Measurements from ENCODE around the gene HHIPL1.

Gene HHIPL1

GRCh38 chr14:99611646-99612045 is 33.3 kb upstream of the HHIPL1 start:
- FAIRE-seq (no peak), DNase-seq (ENCODE audit: insufficient read length, low spot score) (no peak)
- TF ChIP-seq CTCF (IDR thresholded peaks at IDR 0.05; ENCODE audit: insufficient read depth, missing control alignments), result no peak

- FAIRE-seq, result no peak
- DNase-seq (ENCODE audit: insufficient read length, low spot score), result no peak
- TF ChIP-seq CTCF (IDR thresholded peaks at IDR 0.05; ENCODE audit: insufficient read depth, missing control alignments), result no peak
Observed at GRCh38 chr14:99612071-99612737, 32.7 kb upstream of the HHIPL1 start.

GRCh38 chr14:99612738-99613330 is 32.1 kb upstream of the HHIPL1 start:
- DNase-seq (ENCODE audit: insufficient read length, low spot score) (no peak), FAIRE-seq (no peak)
- TF ChIP-seq CTCF (IDR thresholded peaks at IDR 0.05; ENCODE audit: insufficient read depth, missing control alignments), result no peak

- FAIRE-seq (no peak), DNase-seq (ENCODE audit: insufficient read length, low spot score) (no peak)
- no peak for TF ChIP-seq CTCF (IDR thresholded peaks at IDR 0.05; ENCODE audit: insufficient read depth, missing control alignments)
Observed at GRCh38 chr14:99615497-99616157, 29.3 kb upstream of the HHIPL1 start.

GRCh38 chr14:99616832-99617800 is 27.8 kb upstream of the HHIPL1 start:
- TF ChIP-seq CTCF (IDR thresholded peaks at IDR 0.05; ENCODE audit: insufficient read depth, missing control alignments), result no peak
- DNase-seq (ENCODE audit: insufficient read length, low spot score), result no peak
- FAIRE-seq, result peak; percentile 88

- DNase-seq (ENCODE audit: insufficient read length, low spot score) (no peak), FAIRE-seq (no peak)
- TF ChIP-seq CTCF (IDR thresholded peaks at IDR 0.05; ENCODE audit: insufficient read depth, missing control alignments), result no peak
Observed at GRCh38 chr14:99619835-99620834, 24.8 kb upstream of the HHIPL1 start.
